Activated B cell treated with CpG ODN at 0.5 μM for 24 hours (primary cell): ENCODE data around the gene INPP4A. TPM values are rescaled to one million over a fixed set of nuclear protein-coding genes. Genes with fewer than 3 reads are reported as not detected.

Source experiments
- ATAC-seq: fragments of 200-7000 bp; cut with Tn5 transposase; one replicate; pipeline ENCODE4 v1.10.0; 2021; ENCODE audit warnings: low read depth, mild to moderate bottlenecking, moderate library complexity
- CTCF ChIA-PET: fragments of 350-600 bp; sonication (Branson Sonifier 250); formaldehyde crosslinking; loops from one replicate; lab custom pipeline; 2021; ENCODE audit warnings: antibody characterized with exemption; lab: Charles Lee
- POLR2A ChIA-PET: fragments of 350-600 bp; sonication (Branson Sonifier 250); formaldehyde crosslinking; loops from one replicate; lab custom pipeline; 2021; ENCODE audit warnings: antibody characterized with exemption; lab: Charles Lee
- DNase-seq: peaks from one replicate; pipeline ENCODE4 v3.0.0; 2022
- H3K27ac Mint-ChIP-seq: one replicate; pipeline ENCODE4 v1.8.0; 2020; ENCODE audit warnings: mixed read lengths
- H3K27me3 Mint-ChIP-seq: one replicate; pipeline ENCODE4 v1.8.0; 2021; ENCODE audit warnings: mixed read lengths
- H3K36me3 Mint-ChIP-seq: one replicate; pipeline ENCODE4 v1.8.0; 2021; ENCODE audit warnings: low read depth, mixed read lengths
- H3K4me1 Mint-ChIP-seq: one replicate; pipeline ENCODE4 v1.8.0; 2021; ENCODE audit warnings: mixed read lengths
- H3K4me3 Mint-ChIP-seq: one replicate; pipeline ENCODE4 v1.8.0; 2020; ENCODE audit warnings: mild to moderate bottlenecking, mixed read lengths
- H3K9me3 Mint-ChIP-seq: one replicate; pipeline ENCODE4 v1.8.0; 2020; ENCODE audit warnings: mixed read lengths
- CTCF ChIP-seq: fragments of 200-600 bp; IDR thresholded peaks from one replicate; pipeline ENCODE4 v1.8.0; 2022; ENCODE audit warnings: antibody characterized with exemption, mild to moderate bottlenecking
- intact Hi-C: fragments of 100-400 bp; cut with micrococcal nuclease; formaldehyde crosslinking; loops from one replicate; pipeline ENCODE4 v1.15.1; 2024
- total RNA-seq: library from RNA; stranded (reverse); gene quantifications from 2 replicates; pipeline ENCODE4 v1.2.3, GENCODE V29; 2022

INPP4A gene
- total RNA-seq, 1 donor from 2014 or later: 26.6 TPM

GRCh38 chr2:98535971-98536677 is 91.5 kb downstream of the INPP4A start:
- ATAC-seq (no peak), DNase-seq (no peak)
- Mint-ChIP-seq H3K36me3 (peaks cover 40% of the 10 kb centered on the region), H3K4me1 (no peaks in the 10 kb centered on the region), H3K27ac (no peak overlapping the region), H3K4me3 (no peak overlapping the region), H3K27me3 (no peaks in the 10 kb centered on the region), H3K9me3 (no peaks in the 10 kb centered on the region)
- intact Hi-C loops: no loop called here
- TF ChIP-seq CTCF: no peak
- ChIA-PET CTCF (no interaction called here), POLR2A (no interaction called here)

DNA sequence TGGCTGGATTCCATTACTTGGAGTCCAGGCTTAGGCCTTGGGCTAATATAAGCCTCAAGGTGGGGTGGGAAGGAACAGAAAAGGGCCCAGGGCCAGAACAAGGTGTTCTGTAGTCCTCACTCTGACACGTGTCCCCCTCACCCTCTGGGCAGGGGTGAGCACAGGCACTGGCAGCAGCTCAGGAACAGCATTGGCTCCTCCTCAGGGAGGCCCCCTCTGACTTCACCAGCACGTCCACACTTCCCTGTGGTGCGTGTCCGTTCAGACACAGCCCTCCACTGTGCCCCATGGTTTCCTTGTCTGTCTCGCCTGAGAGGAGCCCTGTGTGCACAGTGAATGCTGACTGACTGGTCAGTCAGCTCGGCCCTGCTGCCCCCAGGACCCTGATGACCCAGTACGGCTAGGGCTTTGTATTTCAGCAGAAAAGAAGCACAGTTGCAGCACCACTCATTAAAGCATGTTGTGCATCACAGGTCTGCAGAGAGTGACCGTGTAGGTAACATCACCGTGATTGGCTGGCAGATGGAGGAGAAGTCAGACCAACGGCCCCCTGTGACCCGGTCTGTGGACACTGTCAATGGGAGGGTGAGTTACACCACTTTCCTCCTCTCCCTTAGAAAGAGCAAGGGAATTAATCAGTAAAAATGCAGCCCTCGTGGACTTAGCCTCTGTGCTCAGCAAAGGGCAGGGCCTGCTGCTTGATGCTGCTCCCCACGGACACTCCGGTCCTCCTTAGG is 92.9 kb downstream of the INPP4A start:
- Mint-ChIP-seq H3K36me3 (peaks cover 40% of the 10 kb centered on the region), H3K4me3 (no peak overlapping the region), H3K27ac (no peak overlapping the region), H3K4me1 (no peaks in the 10 kb centered on the region), H3K27me3 (no peaks in the 10 kb centered on the region), H3K9me3 (no peaks in the 10 kb centered on the region)
- ATAC-seq: no peak
- no peak for DNase-seq
- no peak for TF ChIP-seq CTCF
- intact Hi-C loops: no loop called here
- CTCF ChIA-PET: no interaction called here
- POLR2A ChIA-PET: interaction anchor here (0.6 kb wide), 1 partner anchor 1792 kb away, joined by 7 read pairs; no protein-coding TSS in a partner anchor

- Mint-ChIP-seq H3K4me1 (no peaks in the 10 kb centered on the region), H3K36me3 (peaks cover 41% of the 10 kb centered on the region), H3K4me3 (no peak overlapping the region), H3K27me3 (no peaks in the 10 kb centered on the region), H3K27ac (no peak overlapping the region), H3K9me3 (no peaks in the 10 kb centered on the region)
- DNase-seq (no peak), ATAC-seq (no peak)
- ChIA-PET POLR2A (no interaction called here), CTCF (no interaction called here)
- no peak for TF ChIP-seq CTCF
- intact Hi-C loops: no loop called here
Observed at GRCh38 chr2:98538280-98539041, 93.8 kb downstream of the INPP4A start.

GRCh38 chr2:98539056-98539735 is 94.5 kb downstream of the INPP4A start:
- no peak overlapping the region for H3K27ac Mint-ChIP-seq
- DNase-seq (no peak), ATAC-seq (no peak)
- peaks cover 48% of the 10 kb centered on the region for H3K36me3 Mint-ChIP-seq
- no peaks in the 10 kb centered on the region for H3K27me3 Mint-ChIP-seq
- no peaks in the 10 kb centered on the region for H3K9me3 Mint-ChIP-seq
- ChIA-PET POLR2A (no interaction called here), CTCF (no interaction called here)
- H3K4me3 Mint-ChIP-seq: no peak overlapping the region
- H3K4me1 Mint-ChIP-seq: no peaks in the 10 kb centered on the region
- intact Hi-C loops: no loop called here
- no peak for TF ChIP-seq CTCF
